A673 (cell line): ENCODE results near the gene FANCG. TPM values are rescaled to one million over a fixed set of nuclear protein-coding genes. Genes with fewer than 3 reads are reported as not detected.

Experiments used
- BruUV-seq: library from RNA; stranded (reverse); fragments of 400-500 nt; replicated peaks from 2 replicates; lab custom pipeline; 2021; lab: Mats Ljungman, UMichigan
- CTCF ChIA-PET: fragments of 300-600 bp; sonication (Branson Sonifier 250); formaldehyde crosslinking; loops from one replicate; lab custom pipeline; 2022; ENCODE audit warnings: antibody characterized with exemption; lab: Charles Lee
- POLR2A ChIA-PET: fragments of 300-600 bp; sonication (Branson Sonifier 250); formaldehyde crosslinking; loops from one replicate; lab custom pipeline; 2022; ENCODE audit warnings: antibody characterized with exemption; ENCODE audit not compliant: low non-redundant PET; lab: Charles Lee
- DNase-seq: peaks from one replicate; pipeline ENCODE4 v3.0.0-alpha.2; 2015; ENCODE audit warnings: low spot score
- H3K27ac ChIP-seq: fragments of 200-600 bp; sonication (generic); 2 replicates; pipeline ENCODE4 v1.5.1; 2016; ENCODE audit warnings: mixed run types, low read depth, mild to moderate bottlenecking, mixed read lengths, antibody characterized with exemption, low read length; ENCODE audit not compliant: poor library complexity, severe bottlenecking
- H3K27me3 ChIP-seq: fragments of 200-600 bp; sonication (generic); replicated peaks from 2 replicates; pipeline ENCODE4 v1.6.1; 2017; ENCODE audit warnings: mixed run types, low read depth, mild to moderate bottlenecking, mixed read lengths, antibody characterized with exemption, low read length; ENCODE audit not compliant: insufficient read depth, poor library complexity
- H3K36me3 ChIP-seq: fragments of 200-600 bp; sonication (generic); 2 replicates; pipeline ENCODE4 v1.6.1; 2016; ENCODE audit warnings: mixed run types, mild to moderate bottlenecking, mixed read lengths, antibody characterized with exemption, low read length; ENCODE audit not compliant: insufficient read depth, poor library complexity, severe bottlenecking
- H3K4me1 ChIP-seq: fragments of 200-600 bp; sonication (generic); 2 replicates; pipeline ENCODE4 v1.6.1; 2017; ENCODE audit warnings: mixed run types, mild to moderate bottlenecking, mixed read lengths, antibody characterized with exemption, low read length; ENCODE audit not compliant: insufficient read depth, poor library complexity, severe bottlenecking
- H3K4me3 ChIP-seq: fragments of 200-600 bp; sonication (generic); 2 replicates; pipeline ENCODE4 v1.5.1; 2016; ENCODE audit warnings: low read depth, mixed run types, mild to moderate bottlenecking, mixed read lengths, low read length; ENCODE audit not compliant: poor library complexity, severe bottlenecking
- H3K9me3 ChIP-seq: fragments of 200-600 bp; sonication (generic); 2 replicates; pipeline ENCODE4 v1.6.1; 2016; ENCODE audit warnings: mixed run types, low read depth, mild to moderate bottlenecking, mixed read lengths, antibody characterized with exemption, low read length; ENCODE audit not compliant: poor library complexity, severe bottlenecking
- CTCF ChIP-seq: fragments of 300-800, 200-600 bp; sonication (generic); conservative IDR thresholded peaks from 2 replicates; pipeline ENCODE4 v1.5.1; 2017; ENCODE audit warnings: low read depth, mild to moderate bottlenecking, antibody characterized with exemption, low read length, moderate library complexity, mixed read lengths
- EZH2 ChIP-seq: fragments of 200-600 bp; sonication (generic); IDR thresholded peaks from 2 replicates; pipeline ENCODE4 v1.6.1; 2017; ENCODE audit warnings: borderline replicate concordance, low read depth, mild to moderate bottlenecking, mixed read lengths, antibody characterized with exemption, low read length; ENCODE audit not compliant: poor library complexity, severe bottlenecking
- intact Hi-C: fragments of 100-400 bp; cut with micrococcal nuclease; formaldehyde crosslinking; loops from one replicate; pipeline ENCODE4 v1.10.0; 2022; ENCODE audit not compliant: unreplicated experiment
- total RNA-seq: library from RNA; stranded (reverse); gene quantifications from 2 replicates; pipeline ENCODE4 v1.2.3, GENCODE V29; 2021

Gene FANCG
- total RNA-seq, 1 experiment from 2014 or later = 110 TPM

GRCh38 chr9:35074141-35074540 lies 5.6 kb downstream of the FANCG start:
- TF ChIP-seq CTCF (no peak), EZH2 (no peak)
- intact Hi-C loops = no loop called here
- Histone ChIP-seq H3K27ac (no peak overlapping the region), H3K9me3 (no peaks in the 10 kb centered on the region), H3K36me3 (peaks cover 42% of the 10 kb centered on the region), H3K4me1 (peaks cover 15% of the 10 kb centered on the region), H3K27me3 (no peaks in the 10 kb centered on the region), H3K4me3 (no peak overlapping the region)
- POLR2A ChIA-PET = no interaction called here
- no TSS peak for BruUV-seq
- CTCF ChIA-PET = no interaction called here
- no peak for DNase-seq

GRCh38 chr9:35073279-35073612 lies 6.5 kb downstream of the FANCG start:
- Histone ChIP-seq H3K9me3 (no peaks in the 10 kb centered on the region), H3K27ac (peak overlapping the region; percentile 76), H3K4me1 (peaks cover 11% of the 10 kb centered on the region), H3K27me3 (no peaks in the 10 kb centered on the region), H3K36me3 (peaks cover 50% of the 10 kb centered on the region), H3K4me3 (peak overlapping the region; percentile 10)
- intact Hi-C loops = no loop called here
- ChIA-PET POLR2A (no interaction called here), CTCF (no interaction called here)
- TF ChIP-seq EZH2 (no peak), CTCF (no peak)
- DNase-seq = no peak
- BruUV-seq = TSS peak; percentile 95

- intact Hi-C loops = no loop called here
- H3K27ac ChIP-seq = peak within 1 kb of the TSS; percentile 100
- H3K4me1 ChIP-seq = peaks cover 6% of the 10 kb centered on the region
- H3K9me3 ChIP-seq = no peaks in the 10 kb centered on the region
- CTCF ChIA-PET = no interaction called here
- no peaks in the 10 kb centered on the region for H3K27me3 ChIP-seq
- peaks cover 56% of the 10 kb centered on the region for H3K36me3 ChIP-seq
- BruUV-seq = no TSS peak
- POLR2A ChIA-PET = interaction anchor here (0.5 to 0.8 kb wide), 2 partner anchors 8 to 30 kb away, joined by 4 read pairs; partner anchors contain the start of gene STOML2
- H3K4me3 ChIP-seq = peak within 1 kb of the TSS; percentile 98
- DNase-seq = peak; percentile 100
- no peak for TF ChIP-seq CTCF
- TF ChIP-seq EZH2 = no peak
These were observed 7.1 kb downstream of the FANCG start, which contains the start of gene VCP for GRCh38 chr9:35072461-35073278. VCP (minus strand) TSS chr9:35072625; CDS start chr9:35072353, 272 bp downstream.
